Daoy (cell line): ENCODE data around the gene KCNMA1. TPM values are rescaled to one million over a fixed set of nuclear protein-coding genes. Genes with fewer than 3 reads are reported as not detected.

ENCODE experiments used
- DNase-seq: peaks from one replicate; pipeline ENCODE4 v3.0.0-alpha.2; 2015; ENCODE audit warnings: low read depth
- total RNA-seq: library from RNA; depleted of rRNA; stranded (reverse); fragments of >200 nt; shearing (Covaris generic); gene quantifications from 2 replicates; pipeline ENCODE4 v1.2.3, GENCODE V29; 2014

The KCNMA1 gene
- total RNA-seq, 1 experiment from 2014 or later, result 28.8 TPM

DNA sequence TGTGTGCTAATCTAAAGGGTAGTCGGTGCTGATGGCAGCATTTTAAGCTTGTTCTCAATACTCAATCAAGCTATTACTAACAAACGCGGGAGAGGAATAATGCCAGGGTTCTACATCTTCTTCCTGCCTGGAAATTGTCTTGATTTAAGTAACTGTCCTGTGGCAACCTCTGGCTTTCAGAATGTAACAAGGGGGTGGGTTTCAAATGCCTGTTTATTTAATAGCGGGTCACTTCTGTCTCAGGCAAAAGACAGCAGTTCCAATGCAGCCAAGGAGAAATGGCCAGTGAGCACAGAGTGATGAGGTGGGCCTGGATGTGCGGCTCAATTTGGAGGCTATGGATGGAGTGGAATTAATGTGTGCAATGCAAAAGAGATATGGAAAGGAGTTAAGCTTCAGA is 692.4 kb downstream of the KCNMA1 start:
- DNase-seq, result no peak

DNA sequence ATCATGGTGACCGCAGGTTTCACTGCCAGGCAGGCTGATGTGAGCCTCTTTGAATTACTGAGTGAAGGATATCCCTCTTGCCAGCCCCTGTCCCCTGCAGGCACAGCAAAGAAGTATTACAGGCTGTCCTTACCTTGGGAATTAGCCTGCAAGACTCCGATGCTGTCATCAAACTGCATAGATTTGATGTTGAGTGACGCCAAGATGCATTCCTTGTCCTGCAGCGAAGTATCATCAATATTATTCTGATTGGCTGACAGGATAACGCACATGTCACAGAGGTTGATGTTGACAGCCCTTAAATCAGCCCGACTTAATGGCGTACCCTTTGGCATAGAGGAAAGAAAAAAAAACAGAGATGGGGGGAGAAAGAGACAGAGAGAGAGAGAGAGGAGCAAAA is 693.0 kb downstream of the KCNMA1 start:
- DNase-seq, result no peak

GRCh38 chr10:76942628-76943416 is 694.8 kb downstream of the KCNMA1 start:
- DNase-seq, result no peak

DNA sequence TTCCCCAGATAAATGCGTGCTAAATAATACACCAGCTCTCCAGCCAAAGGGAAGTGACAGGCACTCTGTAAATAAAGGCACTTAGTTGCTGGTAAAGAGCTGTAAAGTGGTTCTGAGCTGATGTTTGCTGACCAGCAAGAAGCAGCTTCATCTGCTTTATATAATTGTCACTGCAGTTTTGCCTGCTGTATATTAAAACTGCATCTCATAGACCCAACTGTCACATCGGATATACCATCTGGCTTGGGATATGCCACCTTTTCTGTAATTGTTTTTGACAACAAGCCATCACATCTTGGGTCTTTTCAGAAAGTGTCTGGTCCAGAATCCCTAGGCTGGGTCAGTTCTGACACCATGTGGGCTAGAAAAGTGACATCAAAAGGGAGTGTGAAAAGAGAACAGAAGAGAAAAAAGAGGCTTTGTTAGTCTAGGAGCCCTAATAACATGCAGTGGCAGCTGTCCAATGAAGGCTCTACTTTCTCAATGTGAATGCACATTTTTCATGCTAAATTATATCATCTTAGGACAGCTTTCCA is 697.6 kb downstream of the KCNMA1 start:
- no peak for DNase-seq

DNA sequence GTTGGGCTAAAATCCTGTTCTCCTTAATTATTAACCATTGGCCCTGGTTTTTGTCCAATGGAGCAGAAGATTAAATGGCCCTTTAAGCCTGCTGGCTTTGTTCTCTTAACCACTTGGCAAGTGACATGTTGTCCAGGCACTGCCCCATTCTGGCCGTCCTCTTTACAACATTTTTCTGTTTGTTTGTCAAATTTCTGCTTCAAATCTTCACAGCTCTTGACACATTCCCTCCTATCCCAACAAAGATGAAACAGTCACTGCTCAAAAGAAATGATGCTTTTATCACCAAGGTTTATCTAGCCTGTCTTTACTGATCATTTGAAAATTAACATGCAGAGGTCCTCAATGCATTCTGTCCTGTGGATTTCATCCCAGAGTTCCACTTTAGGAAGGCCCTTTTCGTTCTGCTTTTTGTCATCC is 700.4 kb downstream of the KCNMA1 start:
- DNase-seq, result no peak

GRCh38 chr10:76935941-76936613 is 701.5 kb downstream of the KCNMA1 start:
- no peak for DNase-seq

GRCh38 chr10:76928565-76928964 is 709.0 kb downstream of the KCNMA1 start:
- DNase-seq, result no peak

GRCh38 chr10:76925636-76926405 is 711.8 kb downstream of the KCNMA1 start:
- DNase-seq, result no peak

DNA sequence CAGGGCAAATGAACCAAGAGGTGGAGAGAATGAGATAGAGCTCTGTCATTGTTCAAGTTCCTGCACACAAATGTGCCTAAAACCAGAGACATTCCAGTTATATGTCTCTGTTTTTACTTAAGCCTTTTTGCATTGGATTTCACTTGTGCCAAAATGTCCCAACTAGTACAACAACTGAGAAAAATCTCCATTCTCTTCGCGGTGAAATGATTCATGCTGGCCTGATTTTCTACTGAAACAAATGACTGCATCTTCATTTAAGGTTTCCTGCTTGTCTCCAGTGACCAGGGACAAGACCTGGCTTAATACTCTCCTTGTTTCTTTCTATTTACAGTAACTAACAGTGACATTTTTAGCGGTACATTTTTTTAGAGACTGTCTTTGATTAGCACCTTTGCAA is 714.9 kb downstream of the KCNMA1 start:
- no peak for DNase-seq

DNA sequence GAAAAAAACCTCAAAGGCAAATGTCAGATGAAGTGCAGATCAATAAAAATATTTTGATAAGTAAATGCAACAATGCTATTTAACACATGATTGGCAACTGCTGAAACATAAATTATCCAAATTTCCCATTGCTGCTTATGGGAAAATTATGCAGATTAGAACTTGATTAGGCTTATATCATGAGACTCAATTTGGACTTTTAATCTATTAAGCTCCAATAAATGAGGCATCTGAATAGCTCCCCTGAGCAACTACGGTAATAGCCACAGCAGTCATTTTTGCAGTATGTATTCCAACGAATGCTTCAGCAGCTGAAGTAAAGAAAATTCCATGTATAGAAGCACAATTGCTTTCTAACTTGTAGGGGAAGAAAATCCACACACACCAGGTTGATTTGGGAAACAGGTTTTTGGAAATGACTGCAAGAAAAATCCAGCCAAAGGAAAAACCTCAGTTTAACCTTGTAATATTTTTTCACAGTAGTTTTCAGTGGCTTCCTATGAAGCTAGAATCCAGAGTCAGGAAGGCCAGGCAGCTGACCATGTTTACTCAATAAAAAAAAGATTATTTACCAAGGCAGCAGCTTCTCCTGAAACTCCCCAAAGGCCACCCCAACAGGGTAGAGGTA is 716.1 kb downstream of the KCNMA1 start:
- no peak for DNase-seq

GRCh38 chr10:76920581-76920980 is 717.0 kb downstream of the KCNMA1 start:
- DNase-seq, result no peak

- no peak for DNase-seq
Measured at GRCh38 chr10:76918106-76918505, 719.5 kb downstream of the KCNMA1 start.

- no peak for DNase-seq
Measured at GRCh38 chr10:76917071-76917470, 720.5 kb downstream of the KCNMA1 start.

DNA sequence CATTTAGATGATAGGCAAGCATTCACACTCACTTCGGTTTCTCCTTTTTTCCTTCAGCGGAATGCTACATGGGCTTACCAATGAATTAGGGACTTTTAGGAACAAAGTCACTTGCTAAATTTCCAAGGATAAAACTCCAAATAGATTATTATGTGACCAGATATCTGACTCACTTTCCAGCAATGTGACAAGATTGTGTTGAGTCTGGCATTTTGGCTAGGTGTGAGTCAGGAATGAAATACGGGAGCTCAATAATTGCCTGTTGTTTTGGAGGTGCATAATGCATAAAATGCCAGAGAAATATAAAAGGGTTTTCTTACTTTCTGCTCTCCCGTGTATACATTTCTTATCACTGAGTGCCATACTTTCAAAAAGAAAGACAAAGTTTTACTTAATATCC is 721.1 kb downstream of the KCNMA1 start:
- peak; percentile 3 for DNase-seq

DNA sequence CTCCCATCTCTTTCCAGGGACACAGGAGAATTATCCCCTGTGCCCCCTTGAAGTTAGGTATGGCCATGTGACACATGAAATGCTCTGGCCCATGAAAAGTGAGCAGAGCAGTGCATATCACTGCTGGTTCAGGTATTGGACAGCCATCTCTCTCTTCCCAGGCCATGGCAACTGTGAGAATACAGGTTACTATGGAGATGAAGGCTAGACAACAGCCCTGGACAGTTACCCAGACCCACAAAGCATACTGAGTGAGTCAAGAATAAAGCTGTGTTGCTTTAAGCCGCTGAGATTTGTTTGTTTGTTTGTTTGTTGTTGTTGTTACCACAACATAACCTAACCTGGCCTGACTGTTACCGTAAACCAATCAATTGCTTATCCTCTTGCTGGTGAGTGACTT is 722.3 kb downstream of the KCNMA1 start:
- no peak for DNase-seq

- DNase-seq, result no peak
Measured at GRCh38 chr10:76911184-76911583, 726.4 kb downstream of the KCNMA1 start.

GRCh38 chr10:76910184-76910962 is 727.2 kb downstream of the KCNMA1 start:
- DNase-seq, result no peak

DNA sequence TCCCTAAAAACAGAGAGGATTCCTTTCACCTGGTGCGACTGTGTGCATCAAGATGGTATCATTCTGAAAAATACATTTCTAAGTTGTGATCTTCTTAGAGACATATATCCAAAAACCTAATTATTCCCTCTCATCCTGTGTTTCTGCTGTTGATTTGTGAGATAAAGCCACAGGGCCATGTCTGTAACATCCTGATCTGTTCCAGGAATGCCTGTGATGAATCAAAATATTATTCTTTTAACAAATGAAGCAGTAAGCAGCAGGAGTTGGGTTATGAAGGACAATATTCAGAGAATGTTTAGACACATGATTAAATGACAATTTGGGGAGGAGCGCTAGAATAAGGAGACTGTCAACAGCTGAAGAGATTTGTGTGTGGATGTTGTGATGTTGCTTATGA is 731.4 kb downstream of the KCNMA1 start:
- no peak for DNase-seq

GRCh38 chr10:76905251-76905650 is 732.4 kb downstream of the KCNMA1 start:
- no peak for DNase-seq

DNA sequence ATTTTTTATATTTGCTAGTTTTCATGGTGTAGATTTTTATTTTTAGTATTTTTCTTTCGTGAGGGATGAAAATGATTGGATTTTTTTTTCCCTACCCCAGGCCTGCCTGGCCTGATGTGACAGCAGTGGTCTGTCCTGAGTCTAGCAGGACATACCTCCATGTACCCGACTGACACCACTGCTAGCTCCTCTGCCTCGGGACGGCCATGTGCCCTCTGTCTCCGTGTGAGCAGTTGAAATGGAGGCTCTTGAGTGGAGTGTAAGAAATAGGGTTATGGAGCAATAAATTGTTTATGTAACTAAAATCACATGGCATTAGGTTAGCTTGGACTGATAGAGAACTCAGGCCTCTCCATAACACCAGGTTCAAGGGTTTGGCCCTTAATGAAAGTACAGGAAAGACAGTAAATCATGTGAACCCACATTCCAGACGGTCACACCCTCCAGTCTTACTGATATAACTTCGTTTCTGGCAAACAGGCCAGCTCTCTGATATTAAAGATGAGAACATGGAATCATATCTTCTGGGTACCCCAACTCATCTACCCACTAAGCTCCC is 734.1 kb downstream of the KCNMA1 start:
- no peak for DNase-seq

DNA sequence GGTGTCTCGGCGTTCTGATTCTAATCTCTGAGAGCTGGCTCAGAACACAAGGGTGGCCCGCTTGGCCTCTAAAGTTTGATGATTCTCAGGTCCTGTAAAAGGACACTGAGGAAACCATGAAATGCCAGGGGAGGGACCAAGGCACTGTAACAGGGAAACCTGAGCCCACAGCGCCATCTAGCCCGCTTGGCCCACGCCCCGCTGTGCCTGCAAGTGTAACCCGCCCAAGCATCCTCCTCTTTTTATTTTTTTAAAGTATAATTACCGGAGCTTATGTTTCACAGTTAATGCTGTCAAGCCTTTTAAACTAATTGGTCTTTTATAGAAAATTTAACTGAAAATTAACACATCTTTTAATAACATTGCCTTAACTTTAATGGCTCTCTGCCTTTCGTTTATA is 734.7 kb downstream of the KCNMA1 start:
- peak; percentile 25 for DNase-seq
